Karpas-422 (cell line): ENCODE measurements around the gene RXRA. TPM values are rescaled to one million over a fixed set of nuclear protein-coding genes. Genes with fewer than 3 reads are reported as not detected.

Experiments
- DNase-seq: peaks from one replicate; pipeline ENCODE4 v3.0.0-alpha.2; 2015
- H2AFZ ChIP-seq: fragments of 200-600 bp; sonication (generic); 2 replicates; pipeline ENCODE4 v1.6.1; 2014; ENCODE audit warnings: antibody characterized with exemption, low read length, mixed read lengths
- H3K27ac ChIP-seq: fragments of 200-600 bp; sonication (generic); 2 replicates; pipeline ENCODE4 v1.5.1; 2014; ENCODE audit warnings: mild to moderate bottlenecking, low read length, moderate library complexity
- H3K27me3 ChIP-seq: fragments of 200-600 bp; sonication (generic); 2 replicates; pipeline ENCODE4 v1.6.1; 2014; ENCODE audit warnings: low read length, mixed read lengths
- H3K36me3 ChIP-seq: fragments of 200-600 bp; sonication (generic); 2 replicates; pipeline ENCODE4 v1.6.1; 2014; ENCODE audit warnings: low read length, mixed read lengths; ENCODE audit not compliant: insufficient read depth
- H3K4me1 ChIP-seq: fragments of 200-600 bp; sonication (generic); 2 replicates; pipeline ENCODE4 v1.6.1; 2014; ENCODE audit warnings: mild to moderate bottlenecking, low read length, mixed read lengths
- H3K4me2 ChIP-seq: fragments of 200-600 bp; sonication (generic); 2 replicates; pipeline ENCODE4 v1.6.1; 2014; ENCODE audit warnings: low read length, low read depth, mild to moderate bottlenecking; ENCODE audit not compliant: poor library complexity, severe bottlenecking
- H3K4me3 ChIP-seq: fragments of 200-600 bp; sonication (generic); 2 replicates; pipeline ENCODE4 v1.5.1; 2014; ENCODE audit warnings: mild to moderate bottlenecking, antibody characterized with exemption, low read length, mixed read lengths
- H3K79me2 ChIP-seq: fragments of 200-600 bp; sonication (generic); 2 replicates; pipeline ENCODE4 v1.6.1; 2014; ENCODE audit warnings: mild to moderate bottlenecking, low read length, mixed read lengths
- H3K9ac ChIP-seq: fragments of 200-600 bp; sonication (generic); 2 replicates; pipeline ENCODE4 v1.6.0; 2014; ENCODE audit warnings: low read length
- H3K9me2 ChIP-seq: fragments of 200-600 bp; sonication (generic), shearing (Covaris generic); replicated peaks from 2 replicates; pipeline ENCODE4 v1.6.0; 2014; ENCODE audit warnings: mild to moderate bottlenecking, low read length, moderate library complexity; ENCODE audit not compliant: insufficient read depth
- H3K9me3 ChIP-seq: fragments of 300-700, 200-600 bp; sonication (generic); 2 replicates; pipeline ENCODE4 v1.6.1; 2014; ENCODE audit warnings: low read length, mixed read lengths
- H4K20me1 ChIP-seq: fragments of 200-600 bp; sonication (generic); 2 replicates; pipeline ENCODE4 v1.6.1; 2014; ENCODE audit warnings: mild to moderate bottlenecking, antibody characterized with exemption, low read length, low read depth; ENCODE audit not compliant: insufficient read depth
- total RNA-seq: library from RNA; depleted of rRNA; stranded (reverse); fragments of >200 nt; shearing (Covaris generic); gene quantifications from 2 replicates; pipeline ENCODE4 v1.2.3, GENCODE V29; 2014; ENCODE audit warnings: low replicate concordance

The RXRA gene
- total RNA-seq, 1 experiment from 2014 or later, result not detected

DNA sequence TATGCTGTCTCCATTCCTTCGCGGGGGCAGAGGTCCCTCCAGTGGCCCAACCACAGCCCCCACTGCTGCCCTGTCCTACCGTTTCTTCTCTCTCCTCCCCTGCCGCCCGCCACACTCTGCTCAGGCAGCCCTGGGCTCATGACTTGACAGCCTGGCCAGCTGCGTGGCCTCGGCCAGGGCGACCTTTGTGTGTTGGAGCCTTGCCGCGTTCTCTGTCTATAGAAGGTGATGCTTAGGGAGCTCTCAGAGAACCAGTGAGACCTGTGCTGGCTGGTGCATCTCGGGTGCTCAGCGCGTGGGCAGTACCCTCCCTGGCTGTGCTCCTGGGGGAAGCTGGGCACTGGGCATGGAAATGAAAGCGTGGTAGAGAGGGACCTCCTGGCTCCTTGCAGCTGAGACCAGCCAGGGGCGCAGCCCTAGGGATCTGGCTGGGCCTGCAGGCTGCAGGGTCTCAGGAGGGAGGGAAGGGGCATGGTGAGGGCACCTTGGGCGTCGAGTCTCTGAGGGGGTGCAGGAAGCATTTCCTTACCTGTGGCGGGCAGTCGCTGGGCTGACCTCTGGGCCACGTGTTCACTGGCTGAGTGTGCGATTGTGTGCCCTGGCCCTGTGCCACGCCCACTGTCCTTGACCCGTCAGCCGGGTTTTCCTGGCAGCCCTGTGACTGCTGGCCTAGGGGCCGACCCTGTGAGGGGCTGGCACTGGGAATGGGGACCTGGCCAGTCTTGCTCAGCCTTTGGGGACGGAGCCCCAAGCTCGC, 50.3 kb downstream of the RXRA start:
- no peak overlapping the region for H3K9ac ChIP-seq
- H2AFZ ChIP-seq, result no peak overlapping the region
- no peak for DNase-seq

DNA sequence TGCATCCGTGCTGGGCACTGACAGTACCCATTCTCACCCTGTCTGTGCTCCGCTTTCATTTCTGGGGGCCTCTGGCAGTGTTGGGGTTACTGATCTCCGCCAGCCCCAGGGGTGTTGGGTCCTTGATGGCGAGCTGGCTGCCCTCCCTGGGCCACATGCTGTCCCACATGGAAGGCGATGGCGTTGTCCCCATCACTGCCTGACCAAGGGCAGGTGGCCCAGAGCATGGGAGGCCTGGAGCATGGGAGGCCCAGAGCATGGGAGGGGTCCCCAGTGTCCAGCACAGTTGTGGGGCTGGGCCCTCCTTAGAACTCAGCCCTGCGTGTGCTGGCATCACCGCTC, 50.9 kb downstream of the RXRA start:
- Histone ChIP-seq H3K4me1 (no peaks in the 10 kb centered on the region), H3K79me2 (no peaks in the 10 kb centered on the region), H3K9ac (no peak overlapping the region)

More for the DNA sequence above, 50.3 kb downstream of the RXRA start:
- H3K4me3 ChIP-seq, result no peak overlapping the region
- no peaks in the 10 kb centered on the region for H3K27me3 ChIP-seq
- no peaks in the 10 kb centered on the region for H3K4me1 ChIP-seq
- no peak overlapping the region for H3K4me2 ChIP-seq
- H4K20me1 ChIP-seq, result 0 out of 2 replicates have a peak, but pooled peaks cover 4% of the 10 kb centered on the region
- H3K79me2 ChIP-seq, result no peaks in the 10 kb centered on the region
- no peaks in the 10 kb centered on the region for H3K9me3 ChIP-seq
- no peak overlapping the region for H3K27ac ChIP-seq
- H3K36me3 ChIP-seq, result no peaks in the 10 kb centered on the region
- no peaks in the 10 kb centered on the region for H3K9me2 ChIP-seq

DNA sequence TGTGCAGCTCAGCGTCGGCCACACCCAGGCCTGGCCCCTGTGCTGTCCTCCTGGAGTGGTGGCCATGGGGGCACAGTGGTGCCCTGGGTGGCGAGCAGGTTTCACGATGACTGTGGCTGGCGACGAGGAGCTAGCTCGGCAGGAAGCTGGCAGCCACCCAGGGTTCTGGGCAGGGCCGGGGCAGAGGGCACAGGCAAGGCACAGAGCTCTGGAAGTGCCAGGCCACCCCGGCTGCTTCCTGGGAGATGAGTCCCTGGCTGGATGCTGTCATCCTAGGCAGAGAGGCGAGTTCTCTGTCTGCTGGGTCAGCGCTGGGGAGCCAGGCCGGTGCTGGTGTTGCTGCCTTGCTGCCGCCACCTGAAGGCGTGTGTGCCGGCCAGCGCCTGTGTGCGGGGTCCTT, 51.7 kb downstream of the RXRA start:
- Histone ChIP-seq H3K27ac (no peak overlapping the region), H3K79me2 (no peaks in the 10 kb centered on the region), H3K36me3 (no peaks in the 10 kb centered on the region), H3K9me2 (no peaks in the 10 kb centered on the region), H3K4me3 (no peak overlapping the region), H3K9me3 (no peaks in the 10 kb centered on the region), H3K27me3 (no peaks in the 10 kb centered on the region), H3K9ac (no peak overlapping the region), H3K4me1 (no peaks in the 10 kb centered on the region), H4K20me1 (0 out of 2 replicates have a peak, but pooled peaks cover 4% of the 10 kb centered on the region), H3K4me2 (no peak overlapping the region), H2AFZ (no peak overlapping the region)
- no peak for DNase-seq

More for the DNA sequence above, 50.9 kb downstream of the RXRA start:
- H4K20me1 ChIP-seq, result 0 out of 2 replicates have a peak, but pooled peaks cover 4% of the 10 kb centered on the region
- no peaks in the 10 kb centered on the region for H3K9me3 ChIP-seq
- DNase-seq, result no peak
- no peak overlapping the region for H3K4me2 ChIP-seq
- H3K27ac ChIP-seq, result no peak overlapping the region
- no peak overlapping the region for H3K4me3 ChIP-seq
- no peak overlapping the region for H2AFZ ChIP-seq
- no peaks in the 10 kb centered on the region for H3K9me2 ChIP-seq
- H3K27me3 ChIP-seq, result no peaks in the 10 kb centered on the region
- no peaks in the 10 kb centered on the region for H3K36me3 ChIP-seq

DNA sequence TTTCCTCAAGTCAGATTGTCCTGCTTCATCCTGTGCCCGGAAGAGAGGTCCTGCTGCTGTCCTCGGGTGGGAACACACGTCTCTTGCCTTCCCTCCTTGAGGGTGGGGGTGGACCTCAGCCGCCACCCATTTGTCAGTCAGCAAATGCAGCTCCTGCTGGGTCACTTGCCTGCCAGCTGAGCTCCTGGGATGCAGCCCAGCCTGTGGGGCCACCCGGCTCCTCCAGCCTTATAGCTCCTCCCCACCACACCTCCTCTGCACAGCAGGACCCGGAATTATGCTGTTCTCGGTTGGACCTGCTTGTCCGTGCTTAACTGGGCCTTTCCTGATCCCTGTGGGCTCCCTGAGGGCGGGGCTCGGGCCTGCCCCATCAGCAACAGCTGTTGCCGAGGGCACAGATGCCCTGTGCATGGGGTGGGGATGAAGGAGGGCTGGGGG, 52.7 kb downstream of the RXRA start:
- 0 out of 2 replicates have a peak, but pooled peaks cover 4% of the 10 kb centered on the region for H4K20me1 ChIP-seq
- H3K4me2 ChIP-seq, result no peak overlapping the region
- H3K79me2 ChIP-seq, result no peaks in the 10 kb centered on the region
- no peak overlapping the region for H3K27ac ChIP-seq
- no peak overlapping the region for H3K4me3 ChIP-seq
- no peak for DNase-seq
- H3K27me3 ChIP-seq, result no peaks in the 10 kb centered on the region
- H3K36me3 ChIP-seq, result no peaks in the 10 kb centered on the region
- no peaks in the 10 kb centered on the region for H3K9me3 ChIP-seq
- no peaks in the 10 kb centered on the region for H3K4me1 ChIP-seq
- no peak overlapping the region for H3K9ac ChIP-seq
- H2AFZ ChIP-seq, result no peak overlapping the region
- no peaks in the 10 kb centered on the region for H3K9me2 ChIP-seq

DNA sequence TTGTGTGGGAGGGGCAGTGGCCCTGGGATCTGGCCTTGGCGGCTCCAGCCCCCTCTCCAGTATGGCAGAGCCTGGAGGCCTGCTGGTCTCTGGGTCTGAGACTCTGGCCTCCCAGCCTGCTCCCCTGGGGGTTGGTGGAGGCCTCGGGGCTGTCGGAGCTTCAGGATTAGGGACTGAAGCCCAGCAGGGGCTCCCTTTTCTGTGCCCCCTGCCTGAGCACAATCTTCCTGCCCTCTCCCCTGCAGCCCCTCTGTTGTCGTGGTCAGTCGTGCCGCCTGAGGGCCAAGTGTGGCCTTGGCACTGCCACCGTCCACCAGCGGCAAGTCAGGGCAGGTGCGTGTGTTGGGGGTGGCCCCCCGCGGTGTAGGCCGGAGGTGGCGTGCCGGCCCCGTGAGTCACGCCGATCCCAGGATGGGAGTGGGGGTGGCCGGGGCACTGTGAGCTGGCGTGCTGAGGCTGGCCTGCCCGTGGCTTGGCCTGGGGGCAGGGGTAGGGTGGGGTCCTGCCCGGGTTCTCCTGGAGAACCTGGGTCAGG, 53.6 kb downstream of the RXRA start:
- Histone ChIP-seq H3K9me3 (no peaks in the 10 kb centered on the region), H2AFZ (no peak overlapping the region), H3K4me3 (no peak overlapping the region), H3K27me3 (no peaks in the 10 kb centered on the region), H3K79me2 (no peaks in the 10 kb centered on the region), H3K27ac (no peak overlapping the region), H4K20me1 (0 out of 2 replicates have a peak, but pooled peaks cover 2% of the 10 kb centered on the region), H3K9ac (no peak overlapping the region), H3K36me3 (no peaks in the 10 kb centered on the region), H3K9me2 (no peaks in the 10 kb centered on the region), H3K4me2 (no peak overlapping the region), H3K4me1 (no peaks in the 10 kb centered on the region)
- DNase-seq, result no peak

DNA sequence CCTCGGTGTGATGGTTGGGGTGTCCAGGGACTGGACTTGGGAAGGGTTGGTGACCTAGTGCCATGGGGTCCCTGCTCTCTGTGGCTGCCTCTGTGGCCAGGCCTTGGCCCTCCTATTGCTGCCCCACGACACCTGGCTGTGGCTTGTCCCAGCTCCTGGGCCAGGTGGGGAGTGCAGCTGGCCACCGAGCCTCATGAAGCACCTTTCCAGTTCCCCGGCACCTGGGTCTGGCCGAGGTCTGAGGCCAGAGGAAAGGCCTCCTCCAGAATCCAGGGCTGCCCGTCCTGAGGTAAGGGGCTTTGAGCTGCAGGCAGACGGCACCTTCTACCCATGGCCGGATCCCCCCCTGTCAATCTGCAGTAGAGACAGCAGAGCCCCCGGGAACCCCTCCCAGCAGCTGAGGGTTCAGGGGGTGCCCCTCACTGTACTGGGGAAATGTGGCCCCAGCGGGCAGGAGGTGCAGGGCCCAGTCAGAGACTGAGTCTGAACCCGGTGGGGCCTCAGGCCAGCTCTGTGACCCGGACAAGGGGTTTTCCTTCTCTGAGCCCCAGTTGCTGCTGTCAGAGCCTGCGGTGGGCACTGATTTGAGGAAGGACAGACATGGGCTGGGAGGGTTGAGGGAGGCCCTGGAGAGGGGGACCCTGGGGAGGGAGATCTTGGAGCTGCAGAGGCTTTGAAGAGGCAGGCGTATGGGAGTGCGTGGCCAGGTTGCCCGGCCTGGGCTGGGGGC, 54.5 kb downstream of the RXRA start:
- H2AFZ ChIP-seq, result no peak overlapping the region
- no peaks in the 10 kb centered on the region for H4K20me1 ChIP-seq
- no peak overlapping the region for H3K4me2 ChIP-seq
- no peaks in the 10 kb centered on the region for H3K36me3 ChIP-seq
- H3K4me1 ChIP-seq, result no peaks in the 10 kb centered on the region
- no peak for DNase-seq
- no peaks in the 10 kb centered on the region for H3K9me3 ChIP-seq
- H3K27me3 ChIP-seq, result no peaks in the 10 kb centered on the region
- no peak overlapping the region for H3K27ac ChIP-seq
- H3K4me3 ChIP-seq, result no peak overlapping the region
- H3K9me2 ChIP-seq, result no peaks in the 10 kb centered on the region
- no peaks in the 10 kb centered on the region for H3K79me2 ChIP-seq
- H3K9ac ChIP-seq, result no peak overlapping the region

DNA sequence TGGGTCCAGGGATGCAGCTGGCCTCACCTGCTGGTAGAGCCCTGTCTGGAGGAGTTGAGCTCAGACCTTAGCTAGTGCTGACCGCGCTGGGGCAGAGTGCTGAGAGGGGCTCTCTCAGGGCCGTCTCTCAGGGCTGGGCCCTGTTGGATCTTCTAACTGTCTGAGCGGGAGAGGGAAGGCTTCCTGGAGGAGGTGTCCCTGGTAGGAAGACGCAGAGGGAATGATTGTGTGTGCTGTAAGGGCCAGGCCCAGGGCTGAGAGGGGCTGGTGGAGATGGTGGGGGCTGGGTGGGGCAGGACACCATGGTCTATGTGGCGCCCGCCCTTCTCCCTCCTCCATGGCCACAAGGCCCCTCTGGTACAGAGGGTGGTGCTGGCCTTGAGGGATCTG, 55.0 kb downstream of the RXRA start:
- H3K36me3 ChIP-seq, result no peaks in the 10 kb centered on the region
- H3K4me1 ChIP-seq, result no peaks in the 10 kb centered on the region
- H4K20me1 ChIP-seq, result no peaks in the 10 kb centered on the region
- H3K4me2 ChIP-seq, result no peak overlapping the region
- no peak overlapping the region for H3K4me3 ChIP-seq
- no peaks in the 10 kb centered on the region for H3K9me2 ChIP-seq
- no peaks in the 10 kb centered on the region for H3K79me2 ChIP-seq
- no peak overlapping the region for H2AFZ ChIP-seq
- H3K27ac ChIP-seq, result no peak overlapping the region
- no peak for DNase-seq
- H3K9ac ChIP-seq, result no peak overlapping the region
- H3K9me3 ChIP-seq, result no peaks in the 10 kb centered on the region
- no peaks in the 10 kb centered on the region for H3K27me3 ChIP-seq
